CD14-positive monocyte (primary cell): Measurements from ENCODE around the gene PIAS1. TPM values are rescaled to one million over a fixed set of nuclear protein-coding genes. Genes with fewer than 3 reads are reported as not detected.

Experiments
- DNase-seq, 3 donors: peaks; one replicate each; pipeline ENCODE4 v3.0.0-alpha.2; 2011 to 2022
- H2AFZ ChIP-seq: 2 replicates; pipeline ENCODE4 v1.6.0; 2012; ENCODE audit warnings: mild to moderate bottlenecking, low read depth, low read length, inconsistent platforms; ENCODE audit not compliant: insufficient read depth, poor library complexity, severe bottlenecking
- H3K27ac ChIP-seq, 2 donors: 1 replicate in 1 of 2; 2 replicates in 1 of 2; pipeline ENCODE4 v1.5.1; 2012 to 2013; ENCODE audit warnings: low read length in 2 of 2, control low read depth in 1 of 2, inconsistent platforms in 1 of 2, low read depth in 1 of 2, mild to moderate bottlenecking in 1 of 2
- H3K27me3 ChIP-seq, 2 donors: one replicate each; pipeline versions ENCODE4 v1.6.0 to v1.6.1; 2011 to 2013; ENCODE audit warnings: low read length in 2 of 2; ENCODE audit not compliant: control insufficient read depth in 2 of 2, insufficient read depth in 2 of 2
- H3K36me3 ChIP-seq, 2 donors: replicated peaks in 1 of 2; 1 replicate in 1 of 2; 2 replicates in 1 of 2; pipeline versions ENCODE4 v1.5.1 to v1.6.1; 2012 to 2013; ENCODE audit warnings: low read length in 2 of 2, control low read depth in 1 of 2, inconsistent platforms in 1 of 2, mild to moderate bottlenecking in 1 of 2; ENCODE audit not compliant: insufficient read depth in 2 of 2, control insufficient read depth in 1 of 2
- H3K4me1 ChIP-seq, 2 donors: 1 replicate in 1 of 2; 2 replicates in 1 of 2; pipeline versions ENCODE4 v1.5.1 to v1.6.1; 2012 to 2013; ENCODE audit warnings: low read length in 2 of 2, control low read depth in 1 of 2, inconsistent platforms in 1 of 2, mild to moderate bottlenecking in 1 of 2, moderate library complexity in 1 of 2; ENCODE audit not compliant: insufficient read depth in 2 of 2, control insufficient read depth in 1 of 2
- H3K4me2 ChIP-seq: replicated peaks from 2 replicates; pipeline ENCODE3; 2012; ENCODE audit warnings: low read length, moderate library complexity, mild to moderate bottlenecking; ENCODE audit not compliant: poor library complexity, severe bottlenecking; ENCODE audit errors: extremely low read depth
- H3K4me3 ChIP-seq, 3 experiments: fragments of 200-600 bp in 1 of 3; sonication (generic) in 1 of 3; replicated peaks in 1 of 3; 1 replicate in 2 of 3; 2 replicates in 1 of 3; pipeline ENCODE4 v1.5.1; 2011 to 2013; ENCODE audit warnings: low read length in 3 of 3, mild to moderate bottlenecking in 3 of 3, control low read depth in 2 of 3, low read depth in 2 of 3, inconsistent platforms in 1 of 3, moderate library complexity in 1 of 3
- H3K79me2 ChIP-seq: 2 replicates; pipeline ENCODE4 v1.6.0; 2012; ENCODE audit warnings: mild to moderate bottlenecking, control low read depth, inconsistent platforms, low read length, moderate library complexity; ENCODE audit not compliant: insufficient read depth
- H3K9ac ChIP-seq: 2 replicates; pipeline ENCODE4 v1.6.0; 2017; ENCODE audit warnings: low read length, mild to moderate bottlenecking; ENCODE audit not compliant: insufficient read depth, poor library complexity, severe bottlenecking
- H3K9me3 ChIP-seq, 2 donors: replicated peaks in 1 of 2; 1 replicate in 1 of 2; 2 replicates in 1 of 2; pipeline versions ENCODE4 v1.5.1 to v1.6.1; 2012 to 2013; ENCODE audit warnings: low read length in 2 of 2, control low read depth in 1 of 2; ENCODE audit not compliant: control insufficient read depth in 1 of 2, insufficient read depth in 1 of 2
- H4K20me1 ChIP-seq: 2 replicates; pipeline ENCODE4 v1.6.0; 2012; ENCODE audit warnings: mild to moderate bottlenecking, low read length, control low read depth, moderate library complexity; ENCODE audit not compliant: insufficient read depth
- H3K27ac Mint-ChIP-seq, 7 donors: one replicate each; pipeline ENCODE4 v1.8.0; 2020; ENCODE audit warnings: mild to moderate bottlenecking in 7 of 7, mixed read lengths in 7 of 7, moderate library complexity in 6 of 7, inconsistent platforms in 2 of 7
- H3K27me3 Mint-ChIP-seq, 3 donors: one replicate each; pipeline ENCODE4 v1.8.0; 2021 to 2022; ENCODE audit warnings: low read depth in 3 of 3, mild to moderate bottlenecking in 3 of 3, mixed read lengths in 3 of 3, moderate library complexity in 3 of 3, inconsistent platforms in 1 of 3
- H3K36me3 Mint-ChIP-seq, 2 donors: one replicate each; pipeline ENCODE4 v1.8.0; 2020; ENCODE audit warnings: mixed read lengths in 2 of 2, inconsistent platforms in 1 of 2, mild to moderate bottlenecking in 1 of 2
- H3K4me1 Mint-ChIP-seq: one replicate; pipeline ENCODE4 v1.8.0; 2020; ENCODE audit warnings: mild to moderate bottlenecking, mixed read lengths
- H3K4me3 Mint-ChIP-seq, 2 donors: one replicate each; pipeline ENCODE4 v1.8.0; 2020; ENCODE audit warnings: mild to moderate bottlenecking in 2 of 2, mixed read lengths in 2 of 2, moderate library complexity in 1 of 2
- H3K9me3 Mint-ChIP-seq, 7 donors: one replicate each; pipeline ENCODE4 v1.8.0; 2020 to 2022; ENCODE audit warnings: mixed read lengths in 7 of 7, mild to moderate bottlenecking in 6 of 7, moderate library complexity in 6 of 7, inconsistent platforms in 2 of 7
- CTCF ChIP-seq: fragments of 200-600 bp; IDR thresholded peaks from one replicate; pipeline ENCODE4 v1.8.0; 2022; ENCODE audit warnings: antibody characterized with exemption, mild to moderate bottlenecking
- WGBS: methylation state at CpG from one replicate; pipeline ENCODE4 v1.1.5; 2013; ENCODE audit warnings: missing lambda C conversion rate; ENCODE audit not compliant: insufficient coverage; 5-methylcytosine and 5-hydroxymethylcytosine counted together
- intact Hi-C, 2 donors: fragments of 100-400 bp; cut with micrococcal nuclease; formaldehyde crosslinking; loops; one replicate each; pipeline versions ENCODE4 v1.15.0 to v1.15.1; 2023
- polyA plus RNA-seq, 3 donors: library from polyadenylated mRNA; depleted of rRNA in 1 of 3; unstranded in 2 of 3; stranded (reverse) in 1 of 3; fragments of 300-500 nt in 2 of 3; fragments of >200 nt in 1 of 3; fragmentation: Illumina TruSeq in 2 of 3; gene quantifications; 1 replicate in 2 of 3; 2 replicates in 1 of 3; pipeline ENCODE4 v1.2.3, GENCODE V29; 2012 to 2021

The PIAS1 gene
- polyA plus RNA-seq, 3 donors: 47.3 to 109 (median 89.8) TPM

- H3K27me3 ChIP-seq: no peaks in the 10 kb centered on the region
- H3K4me3 ChIP-seq: peak overlapping the region in 1 of 3 experiments; percentile 81
- Mint-ChIP-seq H3K9me3 (no peaks in the 10 kb centered on the region), H3K36me3 (peaks cover 3 to 29% of the 10 kb centered on the region in 2 donors), H3K4me3 (peak overlapping the region in 1 of 2 donors; percentile 81), H3K4me1 (peaks cover 86% of the 10 kb centered on the region), H3K27me3 (peaks cover 0 to 2% (median 0%) of the 10 kb centered on the region in 3 donors), H3K27ac (peak overlapping the region; percentile 85 to 93 (median 92))
- peak overlapping the region; percentile 70 for H3K9ac ChIP-seq
- H3K79me2 ChIP-seq: peaks cover 61% of the 10 kb centered on the region
- peak overlapping the region; percentile 78 for H2AFZ ChIP-seq
- intact Hi-C loops: no loop called here
- DNase-seq: no peak
- H3K36me3 ChIP-seq: peaks cover 0 to 5% of the 10 kb centered on the region in 2 donors
- peak overlapping the region; percentile 84 to 86 for H3K27ac ChIP-seq
- 96% methylated on average over 8 of the region's 12 CpGs for whole genome bisulfite sequencing
- peak overlapping the region; percentile 89 for H3K4me2 ChIP-seq
- H3K9me3 ChIP-seq: no peaks in the 10 kb centered on the region
- H4K20me1 ChIP-seq: peaks cover 17% of the 10 kb centered on the region
- peaks cover 68 to 80% of the 10 kb centered on the region in 2 donors for H3K4me1 ChIP-seq
- no peak for TF ChIP-seq CTCF
These were observed 152.6 kb downstream of the PIAS1 start for GRCh38 chr15:68206711-68207151.

GRCh38 chr15:68207176-68207935 lies 153.2 kb downstream of the PIAS1 start:
- WGBS: 90% methylated on average over 6 of the region's 12 CpGs
- H3K27me3 Mint-ChIP-seq: peaks cover 0 to 2% (median 0%) of the 10 kb centered on the region in 3 donors
- H3K4me3 Mint-ChIP-seq: no peak overlapping the region

More at GRCh38 chr15:68207176-68207935, 153.2 kb downstream of the PIAS1 start:
- H3K36me3 ChIP-seq: peaks cover 0 to 11% of the 10 kb centered on the region in 2 donors
- H3K9me3 ChIP-seq: no peaks in the 10 kb centered on the region
- no peaks in the 10 kb centered on the region for H3K9me3 Mint-ChIP-seq
- peaks cover 61% of the 10 kb centered on the region for H3K79me2 ChIP-seq
- H3K36me3 Mint-ChIP-seq: peaks cover 3 to 29% of the 10 kb centered on the region in 2 donors
- peak overlapping the region; percentile 84 to 86 for H3K27ac ChIP-seq
- peak overlapping the region; percentile 35 to 85 (median 64) for H3K27ac Mint-ChIP-seq
- no peak overlapping the region for H2AFZ ChIP-seq
- peaks cover 19% of the 10 kb centered on the region for H4K20me1 ChIP-seq
- intact Hi-C loops: no loop called here
- no peak for TF ChIP-seq CTCF
- no peak overlapping the region for H3K4me2 ChIP-seq
- H3K4me3 ChIP-seq: no peak overlapping the region
- H3K4me1 ChIP-seq: peaks cover 68 to 80% of the 10 kb centered on the region in 2 donors
- no peak overlapping the region for H3K9ac ChIP-seq
- DNase-seq: no peak
- H3K27me3 ChIP-seq: no peaks in the 10 kb centered on the region
- H3K4me1 Mint-ChIP-seq: peaks cover 80% of the 10 kb centered on the region
